GM18861 (cell line): Measurements from ENCODE around the gene AHDC1.
"Not testable (repeated sequence)": the region's sequence is repeated elsewhere in the genome, so short reads cannot be mapped to it uniquely, and the experiment has no call there.

Experiments
- ATAC-seq: cut with Tn5 transposase; IDR thresholded peaks from one replicate; pipeline ENCODE4 v1.9.1; 2021; ENCODE audit not compliant: unreplicated experiment

The AHDC1 gene

GRCh38 chr1:27603681-27604578, at the start of gene AHDC1:
Gene AHDC1 (minus strand): TSS chr1:27604144. CDS start chr1:27552115, 52,029 bp downstream.
- no peak for ATAC-seq

- ATAC-seq, result no peak
Observed at GRCh38 chr1:27652111-27652864, 48.3 kb upstream of the AHDC1 start.

- ATAC-seq, result no peak
Observed at GRCh38 chr1:27650539-27651175, 46.7 kb upstream of the AHDC1 start.

- ATAC-seq, result no peak
Observed at GRCh38 chr1:27650171-27650538, 46.2 kb upstream of the AHDC1 start.

GRCh38 chr1:27649306-27649635, 45.3 kb upstream of the AHDC1 start:
- ATAC-seq, result no peak

GRCh38 chr1:27648602-27649305, 44.8 kb upstream of the AHDC1 start:
- no peak for ATAC-seq

GRCh38 chr1:27647328-27647727, 43.4 kb upstream of the AHDC1 start:
- no peak for ATAC-seq

- ATAC-seq, result no peak
Observed at GRCh38 chr1:27646676-27647075, 42.7 kb upstream of the AHDC1 start.

GRCh38 chr1:27645071-27645415, 41.1 kb upstream of the AHDC1 start:
- no peak for ATAC-seq

GRCh38 chr1:27644369-27645070, 40.6 kb upstream of the AHDC1 start:
- ATAC-seq, result no peak

GRCh38 chr1:27643600-27644368, 39.8 kb upstream of the AHDC1 start:
- ATAC-seq, result no peak

- not testable (repeated sequence) for ATAC-seq
Observed at GRCh38 chr1:27640514-27640913, 36.6 kb upstream of the AHDC1 start.

GRCh38 chr1:27638805-27639204, 34.9 kb upstream of the AHDC1 start:
- no peak for ATAC-seq

- ATAC-seq, result no peak
Observed at GRCh38 chr1:27638047-27638734, 34.2 kb upstream of the AHDC1 start.

- no peak for ATAC-seq
Observed at GRCh38 chr1:27635396-27636142, 31.6 kb upstream of the AHDC1 start.

GRCh38 chr1:27634985-27635367, 31.0 kb upstream of the AHDC1 start, which contains the start of gene FGR:
Gene FGR (minus strand): TSS chr1:27635185. CDS start chr1:27623916, 11,269 bp downstream.
- ATAC-seq, result no peak

GRCh38 chr1:27634177-27634984, 30.4 kb upstream of the AHDC1 start:
- ATAC-seq, result no peak
